Breast epithelium (tissue), 3 donors: ENCODE measurements around the gene EAF1.

Experiments
- CTCF ChIP-seq, 3 donors: fragments of 450-650 bp; IDR thresholded peaks; one replicate each; pipeline ENCODE4 v1.5.1; 2016 to 2017; ENCODE audit warnings: antibody characterized with exemption in 3 of 3, mild to moderate bottlenecking in 3 of 3, moderate library complexity in 3 of 3
- POLR2A ChIP-seq: fragments of 450-650 bp; IDR thresholded peaks from one replicate; pipeline ENCODE4 v1.6.1; 2016; ENCODE audit warnings: antibody characterized with exemption, mild to moderate bottlenecking, moderate library complexity
- POLR2AphosphoS5 ChIP-seq, 3 donors: sonication (generic); formaldehyde crosslinking; IDR thresholded peaks; one replicate each; pipeline ENCODE4 v1.6.1; 2017; ENCODE audit warnings: antibody characterized with exemption in 3 of 3

DNA sequence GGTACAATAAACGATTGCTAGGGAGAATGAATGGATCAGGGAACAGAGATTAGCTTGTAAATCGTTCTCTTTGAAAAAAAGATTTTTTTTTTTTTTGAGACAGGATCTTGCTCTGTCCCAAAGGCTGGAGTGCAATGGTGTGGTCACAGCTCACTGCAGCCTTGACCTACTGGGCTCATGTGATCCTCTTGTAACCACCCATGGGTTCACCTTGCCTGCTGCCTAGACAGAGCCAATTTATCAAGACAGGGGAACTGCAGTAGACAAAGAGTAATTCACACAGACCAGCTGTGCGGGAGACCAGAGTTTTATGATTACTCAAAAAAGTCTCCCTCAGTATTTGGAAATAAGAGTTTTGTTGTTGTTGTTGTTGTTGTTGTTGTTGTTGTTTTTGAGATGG is 39.7 kb upstream of the EAF1 start:
- TF ChIP-seq POLR2AphosphoS5 (IDR thresholded peaks at IDR 0.05) = no peak
- TF ChIP-seq CTCF (IDR thresholded peaks at IDR 0.05) = no peak
- no peak for TF ChIP-seq POLR2A
